ENCODE data around the gene SBK3.

SBK3 gene

GRCh38 chr19:55546011-55546410 lies 668 bp upstream of the SBK3 start:
- no peak for DNase-seq (ENCODE audit: low spot score)
- H3K27ac ChIP-seq = peak overlapping the region; percentile 5 to 52
- TF ChIP-seq, protein P1, sequence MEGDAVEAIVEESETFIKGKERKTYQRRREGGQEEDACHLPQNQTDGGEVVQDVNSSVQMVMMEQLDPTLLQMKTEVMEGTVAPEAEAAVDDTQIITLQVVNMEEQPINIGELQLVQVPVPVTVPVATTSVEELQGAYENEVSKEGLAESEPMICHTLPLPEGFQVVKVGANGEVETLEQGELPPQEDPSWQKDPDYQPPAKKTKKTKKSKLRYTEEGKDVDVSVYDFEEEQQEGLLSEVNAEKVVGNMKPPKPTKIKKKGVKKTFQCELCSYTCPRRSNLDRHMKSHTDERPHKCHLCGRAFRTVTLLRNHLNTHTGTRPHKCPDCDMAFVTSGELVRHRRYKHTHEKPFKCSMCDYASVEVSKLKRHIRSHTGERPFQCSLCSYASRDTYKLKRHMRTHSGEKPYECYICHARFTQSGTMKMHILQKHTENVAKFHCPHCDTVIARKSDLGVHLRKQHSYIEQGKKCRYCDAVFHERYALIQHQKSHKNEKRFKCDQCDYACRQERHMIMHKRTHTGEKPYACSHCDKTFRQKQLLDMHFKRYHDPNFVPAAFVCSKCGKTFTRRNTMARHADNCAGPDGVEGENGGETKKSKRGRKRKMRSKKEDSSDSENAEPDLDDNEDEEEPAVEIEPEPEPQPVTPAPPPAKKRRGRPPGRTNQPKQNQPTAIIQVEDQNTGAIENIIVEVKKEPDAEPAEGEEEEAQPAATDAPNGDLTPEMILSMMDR (IDR thresholded peaks at IDR 0.05) = no peak
- H3K4me3 ChIP-seq = no peak overlapping the region

DNA sequence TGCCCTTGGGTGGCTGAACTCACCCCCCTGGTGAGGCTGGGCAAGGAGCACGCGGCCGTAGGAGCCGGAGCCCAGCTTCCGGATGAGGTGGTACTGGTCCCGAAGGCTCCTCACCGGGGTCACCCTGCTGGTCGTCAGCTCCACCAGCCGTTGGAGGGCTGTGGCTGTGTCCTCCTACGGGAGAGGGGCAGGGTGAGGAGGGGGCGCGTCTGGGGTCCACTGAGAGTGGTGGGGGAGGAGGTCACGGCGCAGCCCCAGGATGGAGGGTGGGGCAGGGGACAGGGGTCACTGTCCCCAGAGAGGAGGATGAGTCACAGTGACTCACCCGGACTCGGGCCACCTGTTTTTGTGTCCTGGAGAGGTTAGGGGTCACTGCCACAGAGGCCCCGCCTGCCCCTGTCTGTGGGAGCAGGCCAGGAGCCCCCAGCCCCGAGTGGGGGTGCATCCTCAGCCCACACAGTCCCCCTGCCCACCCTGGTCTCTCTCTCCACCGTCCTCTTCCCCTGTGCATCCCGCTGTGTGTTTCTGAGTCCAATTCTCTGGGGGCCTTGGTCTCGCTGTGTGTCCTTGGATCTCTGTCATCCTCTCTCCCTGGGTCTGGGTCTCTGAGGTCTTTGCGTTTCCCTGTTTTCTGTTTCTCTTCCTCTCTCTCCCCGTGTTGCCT lies 435 bp downstream of the SBK3 start:
- DNase-seq (ENCODE audit: low spot score) = no peak
- no peak overlapping the region for H3K4me3 ChIP-seq
- TF ChIP-seq, protein P1 (IDR thresholded peaks at IDR 0.05) = no peak
- no peak overlapping the region for H3K27ac ChIP-seq

DNA sequence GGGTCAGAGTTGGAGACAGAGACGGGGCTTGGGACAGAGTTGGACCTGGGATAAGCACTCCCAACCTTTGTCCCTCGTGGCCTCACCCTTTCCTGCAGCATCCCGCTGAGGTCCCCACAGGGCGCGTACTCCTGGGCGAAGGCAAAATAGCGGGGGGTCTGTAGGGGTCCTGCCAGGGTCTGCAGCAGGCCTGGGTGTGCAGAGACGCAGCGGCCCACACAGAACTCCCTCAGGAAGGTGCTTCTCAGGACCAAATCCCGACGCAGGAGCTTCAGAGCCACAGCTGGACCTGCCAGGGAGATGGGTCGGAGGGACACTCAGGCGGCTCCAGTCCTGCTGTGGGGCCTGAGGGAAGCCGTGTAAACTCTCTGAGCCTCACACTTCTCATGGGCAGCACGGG lies 1.3 kb downstream of the SBK3 start:
- TF ChIP-seq, protein P1 (IDR thresholded peaks at IDR 0.05) = no peak
- H3K27ac ChIP-seq = no peak overlapping the region
- no peak for DNase-seq (ENCODE audit: low spot score)
- no peak overlapping the region for H3K4me3 ChIP-seq

- TF ChIP-seq, protein P1 (IDR thresholded peaks at IDR 0.05) = no peak
- DNase-seq (ENCODE audit: low spot score) = no peak
- no peak overlapping the region for H3K27ac ChIP-seq
- no peak overlapping the region for H3K4me3 ChIP-seq
Observed at GRCh38 chr19:55543567-55543966, 1.8 kb downstream of the SBK3 start.

- H3K27ac ChIP-seq = no peak overlapping the region
Observed at GRCh38 chr19:55542292-55542855, 3.0 kb downstream of the SBK3 start.

DNA sequence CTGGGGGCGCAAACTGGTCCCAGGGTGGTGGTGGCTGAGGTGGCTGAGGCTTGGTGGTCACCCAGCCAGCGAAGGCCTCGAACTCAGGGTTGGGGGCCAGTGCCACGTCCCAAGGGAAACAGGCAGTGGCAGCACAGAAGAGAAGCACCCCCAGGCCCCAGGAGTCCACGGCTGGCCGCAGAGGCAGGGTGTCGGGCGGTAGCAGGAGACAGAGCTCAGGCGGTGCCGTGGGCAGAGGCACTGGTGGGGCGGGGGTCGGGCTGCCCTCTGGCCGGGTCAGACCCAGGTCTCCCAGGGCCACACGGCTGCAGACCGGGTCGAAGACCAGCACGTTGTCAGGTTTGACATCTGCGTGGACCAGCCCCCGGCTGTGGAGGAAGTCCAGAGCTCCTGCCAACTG lies 4.3 kb downstream of the SBK3 start:
- Histone ChIP-seq H3K4me3 (no peak overlapping the region), H3K27ac (no peak overlapping the region)
- no peak for DNase-seq (ENCODE audit: low spot score)
- TF ChIP-seq, protein P1 (IDR thresholded peaks at IDR 0.05) = no peak

More at GRCh38 chr19:55542292-55542855, 3.0 kb downstream of the SBK3 start:
- H3K4me3 ChIP-seq = no peak overlapping the region
- DNase-seq (ENCODE audit: low spot score) = no peak
- TF ChIP-seq, protein P1 (IDR thresholded peaks at IDR 0.05) = no peak

- no peak overlapping the region for H3K27ac ChIP-seq
- no peak overlapping the region for H3K4me3 ChIP-seq
- TF ChIP-seq, protein P1 (IDR thresholded peaks at IDR 0.05) = no peak
- DNase-seq (ENCODE audit: low spot score) = no peak
Observed at GRCh38 chr19:55540619-55541018, 4.7 kb downstream of the SBK3 start.

Measured in coronary artery (tissue), 2 donors.